Right atrium auricular region (tissue), 2 donors: ENCODE results near the gene WWOX. TPM values are rescaled to one million over a fixed set of nuclear protein-coding genes. Genes with fewer than 3 reads are reported as not detected.

Experiments
- DNase-seq: peaks from one replicate; pipeline ENCODE4 v3.0.0-alpha.2; 2019; ENCODE audit warnings: low spot score
- H3K27ac ChIP-seq, 2 donors: fragments of 200-600 bp; sonication (generic); 1 replicate in 1 of 2; 2 replicates in 1 of 2; pipeline ENCODE4 v1.5.1; 2016 to 2019
- H3K27me3 ChIP-seq, 2 donors: fragments of 200-600 bp; sonication (generic); one replicate each; pipeline versions ENCODE4 v1.5.1 to v1.6.0; 2017 to 2019
- H3K36me3 ChIP-seq: fragments of 200-600 bp; sonication (generic); one replicate; pipeline ENCODE4 v1.5.1; 2016
- H3K4me1 ChIP-seq, 2 donors: fragments of 200-600 bp; sonication (generic); one replicate each; pipeline versions ENCODE4 v1.5.1 to v1.6.0; 2017 to 2019
- H3K4me3 ChIP-seq, 2 donors: fragments of 200-600 bp; sonication (generic); 1 replicate in 1 of 2; 2 replicates in 1 of 2; pipeline ENCODE4 v1.5.1; 2017 to 2019; ENCODE audit warnings: mild to moderate bottlenecking in 1 of 2, moderate library complexity in 1 of 2
- H3K9me3 ChIP-seq, 2 donors: fragments of 200-600 bp; sonication (generic); one replicate each; pipeline ENCODE4 v1.5.1; 2019
- CTCF ChIP-seq, 2 donors: fragments of 200-600 bp; sonication (generic); IDR thresholded peaks; one replicate each; pipeline ENCODE4 v1.5.1; 2019; ENCODE audit warnings: antibody characterized with exemption in 2 of 2
- total RNA-seq, 2 donors: library from RNA; depleted of rRNA; stranded (reverse); fragments of >200 nt; gene quantifications; one replicate each; pipeline ENCODE4 v1.1.0, GENCODE V29; 2016

WWOX gene
- total RNA-seq, 2 donors from 2014 or later = 14.8 to 20.8 TPM

- Histone ChIP-seq H3K4me1 (no peaks in the 10 kb centered on the region), H3K4me3 (no peak overlapping the region), H3K27ac (no peak overlapping the region), H3K27me3 (no peaks in the 10 kb centered on the region), H3K36me3 (no peaks in the 10 kb centered on the region), H3K9me3 (peaks cover 0 to 10% of the 10 kb centered on the region in 2 donors)
- DNase-seq = no peak
- TF ChIP-seq CTCF (IDR thresholded peaks at IDR 0.05) = no peak
These were observed 529.7 kb downstream of the WWOX start for GRCh38 chr16:78629173-78629572.

DNA sequence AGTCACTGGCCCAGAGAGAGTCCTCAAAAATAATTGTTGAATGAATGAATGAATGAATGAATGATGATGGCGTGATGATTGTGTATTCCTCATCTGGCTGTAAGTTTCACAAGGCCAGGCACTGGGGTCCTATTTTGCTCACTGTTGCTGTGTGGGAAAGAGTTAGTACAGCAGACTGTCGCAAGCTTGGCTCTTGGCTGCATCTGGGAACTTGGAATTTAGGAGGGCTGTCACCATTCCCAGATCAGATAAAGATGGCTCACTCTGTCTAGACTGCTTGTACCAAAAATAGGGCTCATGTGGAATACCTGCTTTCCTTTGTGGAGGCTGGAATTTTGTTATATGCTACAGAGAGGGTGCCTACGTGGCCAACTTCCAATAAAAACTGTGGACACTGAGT is 530.6 kb downstream of the WWOX start:
- H3K9me3 ChIP-seq = peaks cover 0 to 10% of the 10 kb centered on the region in 2 donors
- DNase-seq = no peak
- no peaks in the 10 kb centered on the region for H3K27me3 ChIP-seq
- no peaks in the 10 kb centered on the region for H3K36me3 ChIP-seq
- no peaks in the 10 kb centered on the region for H3K4me1 ChIP-seq
- no peak overlapping the region for H3K27ac ChIP-seq
- no peak for TF ChIP-seq CTCF (IDR thresholded peaks at IDR 0.05)
- H3K4me3 ChIP-seq = no peak overlapping the region

DNA sequence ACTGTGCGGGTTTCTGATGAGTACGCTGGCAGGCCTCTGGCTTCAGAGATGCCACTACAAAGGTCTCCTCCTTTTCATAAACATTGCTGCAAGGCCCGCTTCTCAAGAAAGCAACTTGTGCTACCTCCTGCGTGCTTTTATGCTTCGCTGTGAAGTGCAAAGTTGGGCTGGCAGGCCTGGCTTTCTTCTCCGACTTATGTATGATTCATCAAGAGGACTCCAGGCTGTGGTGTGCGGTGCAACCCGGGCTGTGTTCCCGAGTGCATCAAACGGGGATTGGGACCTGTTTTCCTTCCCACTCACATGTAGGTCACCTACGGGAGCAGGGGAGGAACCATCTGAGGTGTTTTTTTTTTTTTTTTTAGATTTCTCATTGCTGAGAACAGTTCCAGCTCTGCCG is 534.1 kb downstream of the WWOX start:
- no peak for DNase-seq
- Histone ChIP-seq H3K4me1 (no peaks in the 10 kb centered on the region), H3K27ac (no peak overlapping the region), H3K27me3 (no peaks in the 10 kb centered on the region), H3K9me3 (peaks cover 0 to 10% of the 10 kb centered on the region in 2 donors), H3K4me3 (no peak overlapping the region), H3K36me3 (no peaks in the 10 kb centered on the region)
- no peak for TF ChIP-seq CTCF (IDR thresholded peaks at IDR 0.05)

DNA sequence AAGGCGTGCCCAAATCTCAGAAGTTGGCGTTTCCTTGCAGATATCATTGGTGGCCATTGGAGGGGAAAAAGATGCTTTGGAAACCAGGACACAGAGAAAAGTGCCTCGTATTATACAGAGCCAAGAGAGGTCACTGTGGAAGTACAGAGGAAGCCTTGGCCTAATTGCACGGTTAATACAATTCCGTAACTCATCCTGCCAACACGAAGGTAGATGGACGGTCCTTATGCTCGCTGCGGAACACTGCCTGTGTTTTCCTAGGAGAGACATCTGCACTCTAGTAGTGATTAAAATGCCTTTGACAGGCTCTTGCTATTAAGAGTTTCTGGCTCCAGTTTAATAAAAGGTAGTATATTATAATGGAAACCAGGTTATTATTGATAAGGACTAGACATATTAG is 536.4 kb downstream of the WWOX start:
- H3K27me3 ChIP-seq = no peaks in the 10 kb centered on the region

GRCh38 chr16:78638371-78638770 is 538.9 kb downstream of the WWOX start:
- H3K27ac ChIP-seq = no peak overlapping the region
- no peak overlapping the region for H3K4me3 ChIP-seq
- TF ChIP-seq CTCF (IDR thresholded peaks at IDR 0.05) = no peak
- DNase-seq = no peak
- H3K9me3 ChIP-seq = no peaks in the 10 kb centered on the region
- H3K4me1 ChIP-seq = no peaks in the 10 kb centered on the region
- no peaks in the 10 kb centered on the region for H3K36me3 ChIP-seq
- no peaks in the 10 kb centered on the region for H3K27me3 ChIP-seq

More for the DNA sequence above, 536.4 kb downstream of the WWOX start:
- no peaks in the 10 kb centered on the region for H3K4me1 ChIP-seq
- H3K9me3 ChIP-seq = peaks cover 0 to 2% of the 10 kb centered on the region in 2 donors
- no peaks in the 10 kb centered on the region for H3K36me3 ChIP-seq
- H3K4me3 ChIP-seq = no peak overlapping the region
- TF ChIP-seq CTCF (IDR thresholded peaks at IDR 0.05) = no peak
- no peak for DNase-seq
- no peak overlapping the region for H3K27ac ChIP-seq

- Histone ChIP-seq H3K27ac (no peak overlapping the region), H3K9me3 (no peaks in the 10 kb centered on the region), H3K27me3 (no peaks in the 10 kb centered on the region), H3K4me3 (no peak overlapping the region), H3K4me1 (no peaks in the 10 kb centered on the region), H3K36me3 (no peaks in the 10 kb centered on the region)
- no peak for TF ChIP-seq CTCF (IDR thresholded peaks at IDR 0.05)
- no peak for DNase-seq
These were observed 540.3 kb downstream of the WWOX start for GRCh38 chr16:78639775-78640174.
